Dermis blood vessel endothelial cell (primary cell): Measurements from ENCODE around the gene ATOH8. TPM values are rescaled to one million over a fixed set of nuclear protein-coding genes. Genes with fewer than 3 reads are reported as not detected.
A peak's percentile ranks its signal among the peaks of the same experiment; 100 is the strongest.

Experiments used
- DNase-seq: peaks from one replicate; pipeline ENCODE4 v3.0.0; 2010
- total RNA-seq: library from RNA; depleted of rRNA; stranded (reverse); fragments of >200 nt; gene quantifications from 2 replicates; pipeline ENCODE4 v1.2.3, GENCODE V29; 2014

ATOH8 gene
- total RNA-seq, 1 donor from 2014 or later, result 58.4 TPM

- no peak for DNase-seq
Measured at GRCh38 chr2:85718885-85719492, 34.8 kb upstream of the ATOH8 start.

GRCh38 chr2:85719609-85720240 lies 34.1 kb upstream of the ATOH8 start:
- no peak for DNase-seq

DNA sequence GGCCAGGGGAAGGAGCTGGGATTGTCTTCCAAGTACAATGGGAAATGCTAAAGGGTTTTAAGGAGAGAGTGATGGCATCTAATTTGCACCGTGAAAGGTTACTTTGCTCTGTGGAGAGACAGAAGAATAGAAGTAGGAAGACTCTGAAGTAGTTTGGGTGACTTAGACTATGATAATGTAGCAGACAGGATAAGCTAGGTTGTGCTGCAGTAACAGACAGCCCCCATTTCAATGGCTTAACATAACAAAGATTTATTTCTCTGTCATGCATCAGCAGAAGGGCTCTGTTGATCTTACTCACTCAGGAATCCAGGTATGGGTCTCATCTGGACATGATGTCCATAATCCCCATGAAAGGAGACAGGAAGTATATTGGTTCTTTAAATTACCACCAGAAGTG lies 33.3 kb upstream of the ATOH8 start:
- no peak for DNase-seq

GRCh38 chr2:85721641-85722040 lies 32.1 kb upstream of the ATOH8 start:
- no peak for DNase-seq

DNA sequence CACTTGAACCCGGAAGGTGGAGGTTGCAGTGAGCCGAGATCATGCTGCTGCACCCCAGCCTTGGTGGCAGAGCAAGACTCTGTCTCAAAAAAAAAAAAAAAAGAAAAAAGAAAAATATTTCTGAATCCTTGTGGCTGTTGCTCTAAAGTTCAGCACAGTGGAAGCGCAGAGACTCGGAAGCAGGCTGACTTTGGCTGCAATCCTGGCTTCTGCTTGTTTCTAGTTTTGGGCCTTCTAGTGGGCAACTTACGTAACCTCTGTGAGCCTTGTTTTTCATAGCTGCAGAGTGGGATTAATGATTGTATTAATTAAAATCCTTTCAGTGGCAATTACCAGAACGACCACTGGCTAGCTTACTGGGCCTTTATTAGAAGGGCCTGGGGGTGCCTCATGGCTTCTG lies 31.3 kb upstream of the ATOH8 start:
- no peak for DNase-seq

GRCh38 chr2:85723707-85724360 lies 30.0 kb upstream of the ATOH8 start:
- no peak for DNase-seq

- no peak for DNase-seq
Measured at GRCh38 chr2:85724731-85725181, 29.0 kb upstream of the ATOH8 start.

DNA sequence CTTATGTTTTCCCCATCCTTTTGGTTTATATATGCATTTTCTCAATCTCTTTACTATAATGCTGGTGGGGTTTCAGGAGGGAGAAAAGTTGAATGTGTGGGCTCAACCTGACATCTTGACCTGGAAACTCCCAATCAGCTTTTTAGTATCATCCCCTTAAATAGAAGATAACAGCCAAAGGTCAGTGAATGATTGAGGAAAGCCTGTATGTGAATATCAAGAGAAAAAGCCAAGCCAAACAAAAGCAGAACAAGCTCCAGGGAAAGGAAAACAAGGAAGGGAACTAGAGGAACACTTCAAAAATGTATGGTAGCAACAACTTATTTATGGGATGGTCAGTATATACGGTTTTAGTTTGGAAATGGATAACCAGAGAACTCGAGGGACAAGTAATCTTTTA lies 28.3 kb upstream of the ATOH8 start:
- no peak for DNase-seq

DNA sequence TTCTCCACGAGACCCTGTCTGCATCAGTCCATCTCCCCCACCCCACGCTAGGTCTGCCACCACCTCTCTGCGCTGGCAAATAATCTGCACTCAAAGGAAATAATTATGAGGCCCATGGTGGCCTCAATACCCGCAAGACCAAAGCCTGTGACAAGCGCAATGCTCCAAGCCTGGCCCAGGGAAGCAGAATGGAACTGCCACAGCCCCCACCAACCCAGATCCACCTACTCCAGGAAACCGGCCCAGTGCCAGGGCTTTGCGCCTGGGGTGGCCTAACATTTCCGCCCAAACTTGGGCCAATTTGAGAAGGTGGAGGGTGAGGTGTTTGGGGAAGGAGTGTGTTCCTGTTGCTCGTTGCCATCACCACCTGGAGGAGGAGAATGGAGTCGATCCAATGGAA lies 26.0 kb upstream of the ATOH8 start:
- DNase-seq, result no peak

DNA sequence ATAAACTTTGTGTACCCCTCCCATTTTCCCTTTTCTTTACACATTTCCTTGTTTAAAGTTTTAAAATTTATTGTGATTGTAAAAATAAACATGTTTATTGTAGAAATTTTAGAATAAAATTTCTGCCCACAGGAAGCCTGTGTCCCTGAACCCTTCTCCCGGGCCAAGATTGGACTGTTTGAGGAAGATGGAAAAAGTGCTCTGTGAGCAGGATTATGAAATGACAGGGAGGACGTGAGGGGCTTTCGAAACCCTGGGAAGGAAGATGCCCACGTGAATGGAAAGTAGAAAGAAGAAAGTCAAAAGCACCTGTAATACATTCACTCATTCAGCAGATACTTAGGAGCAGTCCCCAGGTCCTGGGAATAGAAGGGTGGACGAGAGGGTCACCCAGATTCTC lies 25.4 kb upstream of the ATOH8 start:
- no peak for DNase-seq

DNA sequence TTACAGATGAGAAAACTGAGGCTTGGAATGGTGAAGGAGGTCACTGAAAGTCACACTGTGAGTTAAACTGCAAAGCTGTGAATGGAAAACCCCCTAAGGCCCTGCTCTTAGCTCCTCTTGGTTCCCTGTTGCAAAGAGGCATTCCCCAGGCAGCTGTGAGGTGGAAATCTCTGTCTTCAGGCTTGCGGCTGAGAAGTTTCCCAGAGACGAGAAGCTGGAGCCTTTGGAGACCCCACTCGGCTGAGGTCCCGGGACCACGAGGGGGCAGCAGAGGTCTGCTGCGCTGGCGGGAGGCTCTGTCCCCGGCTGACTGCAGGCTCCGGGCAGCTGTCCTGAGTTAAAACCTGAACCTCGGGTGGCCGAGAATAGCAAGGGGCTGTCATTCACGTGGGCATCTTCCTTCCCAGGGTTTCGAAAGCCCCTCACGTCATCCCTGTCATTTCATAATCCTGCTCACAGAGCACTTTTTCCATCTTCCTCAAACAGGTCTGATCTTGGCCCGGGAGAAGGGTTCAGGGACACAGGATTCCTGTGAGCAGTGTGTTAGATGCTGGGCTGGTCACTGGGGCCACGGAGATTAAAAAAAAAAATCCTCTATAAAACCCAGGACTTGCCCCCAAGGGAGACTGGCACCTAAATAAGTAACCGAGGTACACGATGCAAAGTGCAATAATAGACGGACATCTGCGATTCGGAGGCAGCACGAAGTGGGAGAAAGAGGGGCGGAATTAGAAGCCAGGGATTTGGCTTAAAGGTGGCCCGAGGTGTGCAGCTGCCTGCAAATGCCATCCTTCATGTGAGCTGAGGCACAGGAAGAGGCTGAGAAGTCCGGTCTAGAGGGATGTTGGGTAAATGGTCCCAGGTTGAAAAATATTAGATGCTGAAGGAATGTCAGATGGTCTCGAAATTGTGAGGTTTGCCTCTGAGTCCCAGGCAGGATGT lies 24.6 kb upstream of the ATOH8 start:
- DNase-seq, result peak; percentile 90

DNA sequence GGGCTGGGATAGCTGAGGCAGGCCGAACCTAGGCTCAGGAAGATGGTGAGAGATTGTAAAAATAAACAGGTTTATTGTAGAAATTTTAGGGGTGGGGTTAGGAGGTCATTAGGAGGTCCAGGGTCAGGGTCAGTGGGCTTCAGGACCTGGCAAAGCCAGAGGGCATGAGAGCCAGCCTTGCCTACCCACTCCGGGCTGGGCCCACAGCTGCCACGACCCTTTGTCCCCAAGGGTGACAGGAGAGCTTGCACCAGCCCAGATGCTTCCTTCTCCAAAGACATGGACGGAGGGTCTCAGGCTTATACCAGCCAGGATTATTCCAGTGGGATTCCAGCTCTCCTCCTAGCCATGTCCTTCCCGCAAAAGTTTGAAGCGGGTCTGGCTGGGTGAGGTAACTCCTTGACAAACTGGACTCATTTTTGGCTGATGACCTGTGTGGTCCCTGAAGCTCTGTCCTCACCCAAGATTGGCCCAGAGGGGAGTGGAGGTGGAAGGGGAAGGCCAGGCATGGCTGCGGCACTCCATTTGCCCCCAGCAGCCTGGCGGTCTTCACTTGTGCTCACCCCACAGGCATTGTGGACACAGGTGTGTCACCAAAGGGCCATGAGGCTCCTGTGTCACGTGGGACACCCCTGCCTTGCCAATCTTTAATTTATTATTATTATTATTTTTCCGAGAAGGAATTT lies 23.8 kb upstream of the ATOH8 start:
- no peak for DNase-seq

- DNase-seq, result no peak
Measured at GRCh38 chr2:85730686-85731230, 23.0 kb upstream of the ATOH8 start.

- DNase-seq, result no peak
Measured at GRCh38 chr2:85731606-85732005, 22.2 kb upstream of the ATOH8 start.

- DNase-seq, result no peak
Measured at GRCh38 chr2:85732467-85733120, 21.2 kb upstream of the ATOH8 start.

DNA sequence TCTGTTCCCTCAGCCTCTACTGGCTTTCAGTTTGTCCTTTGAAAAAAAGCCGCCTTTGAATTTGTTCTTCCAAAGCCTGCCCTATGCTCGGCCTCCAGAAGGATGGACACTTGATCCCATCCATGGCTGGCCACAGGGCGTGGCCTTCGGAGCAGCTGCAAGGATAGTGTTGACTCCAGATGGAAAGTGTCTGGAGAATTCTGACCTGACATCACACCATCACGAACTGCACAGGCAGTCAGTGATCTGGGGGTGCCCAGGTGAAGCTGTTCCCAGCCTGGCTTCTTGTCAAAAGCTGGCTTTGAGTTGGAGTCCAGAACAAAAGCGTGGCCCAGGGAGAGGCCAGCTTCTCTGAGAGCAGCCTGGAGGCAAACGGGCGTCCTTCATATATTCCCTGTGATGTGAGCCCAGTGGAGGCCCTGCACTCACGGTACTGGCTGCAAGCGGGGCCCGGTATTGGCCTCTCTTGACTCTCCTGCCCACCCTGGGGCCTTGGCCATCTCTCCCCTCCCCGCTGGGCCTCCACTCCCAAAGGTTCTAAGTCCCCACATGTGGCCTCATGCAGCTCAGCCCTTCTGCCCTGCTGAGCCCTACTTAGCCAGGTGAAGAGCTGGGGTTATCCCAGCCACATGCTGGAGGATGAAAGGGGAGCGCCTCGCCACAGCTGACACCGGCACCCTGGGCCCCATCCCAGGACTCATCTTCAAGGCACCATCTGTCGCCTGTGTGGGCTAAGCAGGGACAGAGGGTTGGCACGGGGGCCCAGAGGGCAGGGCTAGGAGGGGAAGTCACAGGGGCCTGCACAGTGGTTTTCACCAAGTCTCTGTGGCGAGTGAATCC lies 20.4 kb upstream of the ATOH8 start:
- DNase-seq, result no peak

GRCh38 chr2:85734015-85734414 lies 19.8 kb upstream of the ATOH8 start:
- no peak for DNase-seq

GRCh38 chr2:85734942-85735608 lies 18.7 kb upstream of the ATOH8 start:
- DNase-seq, result peak; percentile 78

GRCh38 chr2:85735691-85736090 lies 18.1 kb upstream of the ATOH8 start:
- DNase-seq, result peak; percentile 50
